ENCODE data around the gene DAAM1.

DAAM1 gene

GRCh38 chr14:59189091-59189785 is 771 bp downstream of the DAAM1 start:
- peak; percentile 76 for DNase-seq

- peak; percentile 91 for DNase-seq
Measured at GRCh38 chr14:59189786-59190368, 1.4 kb downstream of the DAAM1 start.

DNA sequence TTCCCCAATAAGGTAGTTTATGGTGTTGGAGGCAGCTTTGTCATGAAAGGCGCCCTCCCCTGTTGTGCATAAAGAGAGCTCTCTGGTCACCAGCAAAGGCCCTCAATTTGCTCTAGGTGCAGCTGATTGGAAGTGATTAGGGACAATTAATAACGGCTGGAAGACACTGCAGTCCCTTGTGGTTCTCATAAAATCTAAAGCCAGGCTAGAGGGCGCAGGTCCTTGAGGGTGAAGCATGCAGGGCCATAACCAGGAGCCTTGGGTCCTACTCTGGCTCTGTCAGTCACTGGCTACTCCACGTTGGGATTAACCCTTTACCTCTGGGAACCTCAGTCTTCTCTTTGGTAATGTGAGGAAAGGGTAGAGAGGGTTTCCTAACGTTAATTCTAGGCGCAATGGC is 1.9 kb downstream of the DAAM1 start:
- peak; percentile 82 for DNase-seq

DNA sequence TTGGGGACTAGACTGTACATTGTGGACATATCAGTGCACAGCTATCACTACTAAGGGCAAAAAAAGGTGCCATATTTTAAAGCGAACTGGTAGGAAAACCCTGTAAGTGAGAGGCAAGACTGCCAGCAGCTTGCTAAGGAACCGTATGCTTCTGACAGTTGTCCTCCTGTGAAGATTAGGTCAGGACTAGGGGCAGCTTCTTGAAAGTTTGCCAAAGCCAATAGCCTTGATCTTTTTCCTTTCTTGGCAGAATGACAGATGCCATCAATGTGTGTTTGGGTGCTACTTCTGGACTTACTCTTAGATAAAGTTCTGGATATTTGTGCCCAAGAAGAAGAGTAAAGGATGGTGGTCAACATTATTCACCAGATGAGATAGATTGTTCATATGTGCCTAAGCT is 7.4 kb downstream of the DAAM1 start:
- no peak for DNase-seq

DNA sequence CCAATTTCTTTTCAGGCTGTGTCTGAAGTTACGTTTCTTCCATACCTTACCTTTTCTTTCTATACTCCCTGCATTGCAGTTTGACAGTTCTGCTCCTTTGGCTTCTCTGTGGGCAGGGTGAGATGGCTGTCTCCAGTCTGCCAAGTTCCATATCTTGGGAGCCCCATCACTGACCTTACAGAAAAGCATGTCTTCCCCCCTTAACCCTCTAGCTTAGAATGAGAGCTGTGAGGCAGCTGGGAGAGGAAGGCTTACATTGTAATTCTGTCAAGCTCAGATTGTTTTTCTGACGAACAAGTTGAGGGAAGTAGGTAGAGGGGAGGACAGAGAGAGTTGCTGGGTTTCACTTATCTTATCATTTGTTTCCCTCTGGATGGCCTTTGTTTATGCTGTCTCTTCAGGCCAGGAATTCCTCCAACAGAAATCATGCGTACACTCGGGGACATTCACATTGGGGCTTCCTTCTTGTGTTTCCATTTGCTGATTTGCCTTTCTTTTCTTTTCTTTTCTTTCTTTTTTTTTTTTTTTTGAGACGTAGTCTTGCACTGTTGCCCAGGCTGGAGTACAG is 9.3 kb downstream of the DAAM1 start:
- DNase-seq: no peak

DNA sequence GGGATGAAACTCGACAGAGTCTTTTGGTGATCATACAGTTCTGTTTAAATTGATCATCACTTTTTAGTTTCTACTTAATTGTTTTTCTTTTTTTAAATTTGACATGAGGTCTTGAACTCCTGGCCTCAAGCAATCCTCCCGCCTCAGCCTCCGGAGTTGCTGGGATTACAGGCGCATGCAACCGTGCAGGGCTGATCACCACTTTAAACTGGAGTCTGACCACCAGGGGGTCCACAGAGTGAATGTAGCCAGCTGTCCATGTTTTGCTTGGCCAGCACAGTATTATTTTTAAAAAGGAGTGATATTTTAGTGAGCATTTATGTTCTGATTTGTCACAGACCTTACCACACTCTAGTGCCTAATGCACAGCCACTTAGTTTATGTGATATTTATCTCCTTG is 10.7 kb downstream of the DAAM1 start:
- DNase-seq: no peak

DNA sequence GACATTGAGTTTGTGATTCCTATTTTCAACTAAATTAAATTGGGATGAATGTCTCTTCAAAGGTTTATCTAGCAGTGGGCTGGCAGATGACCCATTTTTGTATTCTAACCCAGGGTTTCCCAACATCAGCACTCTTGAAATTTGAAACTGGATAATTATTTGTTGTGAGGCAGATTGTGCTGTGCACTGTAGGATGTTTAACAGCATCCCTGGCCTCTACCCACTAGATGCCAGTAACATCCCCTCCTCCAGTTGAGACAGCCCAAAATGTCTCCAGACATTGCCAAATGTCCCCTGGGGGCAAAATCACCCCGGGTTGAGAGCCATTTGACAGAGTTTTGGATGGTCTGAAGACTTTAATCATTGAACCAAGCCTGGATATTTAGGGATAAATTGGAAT is 11.1 kb downstream of the DAAM1 start:
- no peak for DNase-seq

- DNase-seq: no peak
Measured at GRCh38 chr14:59200195-59200594, 11.7 kb downstream of the DAAM1 start.

DNA sequence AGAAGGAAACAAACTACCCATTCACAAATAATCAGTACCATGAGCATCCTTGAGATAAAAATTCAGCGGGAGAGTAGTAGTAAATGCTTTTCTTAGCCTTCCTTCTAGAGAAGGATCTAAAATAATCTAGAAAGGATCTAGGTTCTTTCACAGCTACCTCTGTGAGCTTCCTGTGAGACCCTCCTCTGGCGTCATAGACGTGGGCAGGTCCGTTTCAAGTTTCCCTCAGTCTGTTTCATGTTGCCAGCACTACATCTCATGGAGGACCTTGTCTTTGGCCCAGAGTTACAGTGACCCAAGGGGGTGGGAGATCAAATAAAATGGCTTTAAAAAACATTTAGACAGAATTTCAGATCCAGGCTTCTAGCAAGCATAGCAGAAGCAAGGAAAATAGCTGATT is 13.6 kb downstream of the DAAM1 start:
- DNase-seq: no peak

GRCh38 chr14:59204305-59204704 is 15.8 kb downstream of the DAAM1 start:
- DNase-seq: no peak

- DNase-seq: no peak
Measured at GRCh38 chr14:59206892-59207291, 18.4 kb downstream of the DAAM1 start.

GRCh38 chr14:59207506-59207933 is 19.1 kb downstream of the DAAM1 start:
- no peak for DNase-seq

DNA sequence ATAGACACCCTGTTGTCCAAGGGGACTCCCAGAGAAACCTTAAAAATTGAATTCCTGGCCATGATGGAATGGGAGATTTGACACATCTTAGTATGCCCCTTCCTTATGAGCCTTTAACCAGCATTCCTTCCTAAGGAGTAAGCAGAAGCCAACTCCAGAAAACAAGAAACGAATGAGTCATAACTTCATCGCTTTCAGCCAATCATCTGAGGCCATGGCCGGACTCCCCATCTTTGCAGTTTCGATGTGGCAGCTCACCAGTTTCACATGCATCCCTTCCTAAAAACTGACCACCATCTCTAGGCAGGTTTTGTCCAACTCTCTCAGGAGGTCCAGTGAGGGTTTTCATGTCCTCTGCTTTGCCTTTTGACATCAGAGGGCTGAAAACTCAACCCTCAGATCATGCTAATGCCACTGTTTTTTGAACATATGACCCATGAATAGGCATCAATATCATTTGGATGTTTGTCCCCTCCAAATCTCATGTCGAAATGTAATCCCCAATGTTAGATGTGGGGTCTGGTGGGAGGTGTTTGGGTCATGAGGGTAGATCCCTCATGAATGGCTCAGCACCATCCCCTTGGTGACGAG is 19.9 kb downstream of the DAAM1 start:
- DNase-seq: no peak

DNA sequence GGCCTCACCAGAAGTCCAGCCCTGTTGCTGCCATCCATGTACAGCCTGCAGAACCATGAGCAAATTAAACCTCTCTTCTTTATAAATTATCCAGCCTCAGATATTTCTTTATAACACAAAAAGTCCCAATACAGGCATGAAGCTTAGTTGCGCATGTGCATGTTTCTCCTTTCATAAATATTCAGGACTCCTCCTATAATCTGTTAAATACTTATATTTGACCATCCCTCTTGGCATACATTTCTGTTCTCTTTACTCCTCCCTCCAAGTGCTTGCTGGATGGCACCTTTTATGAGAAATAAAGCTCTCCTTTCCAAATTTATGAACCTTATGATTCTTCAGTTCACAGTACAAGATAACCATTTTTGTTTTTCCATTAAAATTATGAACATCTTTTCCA is 20.5 kb downstream of the DAAM1 start:
- no peak for DNase-seq

GRCh38 chr14:59210621-59211020 is 22.2 kb downstream of the DAAM1 start:
- DNase-seq: no peak

DNA sequence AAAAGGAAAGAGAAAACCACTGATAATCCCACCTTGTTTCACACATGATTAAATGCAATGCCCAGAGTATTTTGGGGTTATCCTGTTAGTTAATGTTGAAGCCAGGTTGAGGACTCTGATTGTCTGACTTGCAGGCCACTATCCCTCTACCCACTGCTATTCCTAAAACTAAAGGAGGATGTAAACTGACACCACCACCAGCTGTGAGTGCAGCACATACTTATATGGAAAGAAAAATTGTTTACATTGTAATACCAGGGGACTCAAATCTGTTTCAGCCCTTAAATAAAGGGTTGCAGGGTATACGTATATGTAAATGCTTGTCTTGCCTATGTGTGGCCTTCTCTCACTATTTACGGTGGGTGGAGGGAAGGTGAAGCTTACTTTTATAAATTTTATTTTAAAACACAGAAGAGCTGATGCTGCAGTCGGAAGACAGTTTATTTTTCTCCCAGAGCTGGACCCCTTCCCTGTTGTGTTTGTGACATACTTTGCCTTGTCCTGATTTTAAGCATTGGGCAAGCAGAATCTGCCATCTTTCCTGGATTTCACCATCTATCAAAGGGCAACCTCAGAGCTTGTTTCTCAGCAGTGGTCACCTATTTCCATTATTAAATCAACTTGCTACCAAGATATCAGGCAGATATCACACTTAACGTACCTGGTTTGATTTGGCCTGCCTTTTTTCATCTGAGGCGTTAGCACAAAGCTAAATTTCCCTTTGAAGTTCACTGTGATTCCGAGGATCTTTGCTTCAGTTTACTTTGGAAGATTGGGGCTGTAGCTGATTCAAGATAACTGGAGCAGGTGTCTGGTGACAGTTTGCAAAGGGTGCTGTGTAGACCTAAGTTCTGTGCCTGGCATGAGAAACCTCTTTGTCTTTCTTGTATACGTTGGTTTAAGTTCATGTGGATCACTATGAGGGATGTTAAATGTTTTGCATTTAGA is 25.2 kb downstream of the DAAM1 start:
- DNase-seq: no peak

GRCh38 chr14:59214702-59215302 is 26.3 kb downstream of the DAAM1 start:
- DNase-seq: no peak

DNA sequence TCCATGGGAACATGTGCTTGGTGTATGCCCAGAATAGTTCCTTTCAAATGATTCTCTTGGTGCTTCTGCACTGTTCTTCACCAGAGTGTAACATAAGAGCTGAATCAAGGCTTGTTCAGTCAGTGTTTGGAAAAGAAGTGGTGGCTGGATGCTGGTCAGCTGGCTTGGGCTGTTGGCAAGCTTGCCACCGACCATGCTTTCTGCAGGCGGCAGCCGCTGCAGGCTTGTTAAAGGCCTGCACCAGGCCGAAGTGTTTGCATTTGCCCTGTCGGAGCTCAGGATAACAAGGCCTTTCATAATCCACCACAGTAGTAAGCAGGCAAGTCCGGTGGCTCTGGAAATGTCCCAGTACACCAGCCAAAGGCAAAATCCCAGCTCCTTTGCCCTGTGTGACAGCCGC is 26.9 kb downstream of the DAAM1 start:
- no peak for DNase-seq

DNA sequence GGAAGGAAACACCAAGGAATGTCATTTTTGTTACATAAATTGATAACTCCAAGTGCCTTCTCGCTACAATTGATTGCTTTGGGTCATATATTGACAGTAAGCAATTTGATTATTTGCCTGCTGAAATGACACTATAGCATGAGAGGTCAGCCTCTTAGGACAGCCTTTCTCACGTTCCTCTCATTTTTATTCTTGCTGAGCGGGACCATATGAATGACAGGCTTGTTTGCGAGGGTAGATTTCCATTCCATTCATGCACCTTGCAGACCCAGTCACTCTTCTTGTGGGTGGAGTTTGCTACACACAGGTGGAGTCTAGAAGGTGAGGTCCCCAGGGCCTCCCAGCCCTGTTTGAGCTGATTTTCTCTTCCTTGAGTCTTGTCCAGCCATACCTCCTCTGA is 27.3 kb downstream of the DAAM1 start:
- DNase-seq: no peak

GRCh38 chr14:59217011-59217410 is 28.5 kb downstream of the DAAM1 start:
- no peak for DNase-seq

- no peak for DNase-seq
Measured at GRCh38 chr14:59221568-59221967, 33.1 kb downstream of the DAAM1 start.

GRCh38 chr14:59224341-59224740 is 35.9 kb downstream of the DAAM1 start:
- no peak for DNase-seq

DNA sequence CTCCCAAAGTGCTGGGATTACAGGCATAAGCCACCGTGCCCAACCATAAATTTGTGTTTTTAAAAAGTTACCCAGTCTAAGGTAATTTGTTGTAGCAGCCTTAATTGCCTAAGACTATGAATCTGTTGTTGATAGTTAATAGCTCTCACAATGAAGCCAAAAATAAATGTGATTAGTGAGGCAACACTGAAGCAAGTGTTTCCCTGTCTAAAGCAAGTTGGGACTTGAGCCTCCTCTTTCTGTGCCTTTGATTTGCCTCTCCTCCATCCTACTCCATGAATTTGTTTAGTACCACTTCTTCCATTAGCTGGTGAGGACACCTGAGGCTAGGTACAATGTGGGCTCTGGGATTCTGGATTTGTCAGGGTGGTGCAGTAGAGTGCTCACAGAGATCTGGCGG is 36.8 kb downstream of the DAAM1 start:
- DNase-seq: no peak

Measured in retina (tissue), 1 donor.